HEK293 (cell line): ENCODE data around the gene RNF144A.

Experiments used
- ZNF274 ChIP-seq, 2 experiments: fragments of 200-500 bp in 1 of 2; fragments of 450-650 bp in 1 of 2; sonication (Bioruptor generic) in 1 of 2; formaldehyde crosslinking in 1 of 2; IDR thresholded peaks; 2 replicates each; pipeline versions ENCODE4 v1.5.1 to v1.6.1; 2014 to 2016; ENCODE audit warnings: borderline replicate concordance in 1 of 2, inconsistent platforms in 1 of 2, low read length in 1 of 2, missing biosample characterization in 1 of 2, missing genetic modification characterization in 1 of 2
- ZNF416 ChIP-seq: fragments of 450-650 bp; formaldehyde crosslinking; IDR thresholded peaks from 2 replicates; pipeline ENCODE4 v1.5.1; 2016; ENCODE audit warnings: missing biosample characterization, missing genetic modification characterization
- TF ChIP-seq, protein P1 (sequence below): fragments of 450-650 bp; formaldehyde crosslinking; IDR thresholded peaks from 2 replicates; pipeline ENCODE4 v1.5.1; 2016; ENCODE audit warnings: missing biosample characterization, missing genetic modification characterization

DNA sequence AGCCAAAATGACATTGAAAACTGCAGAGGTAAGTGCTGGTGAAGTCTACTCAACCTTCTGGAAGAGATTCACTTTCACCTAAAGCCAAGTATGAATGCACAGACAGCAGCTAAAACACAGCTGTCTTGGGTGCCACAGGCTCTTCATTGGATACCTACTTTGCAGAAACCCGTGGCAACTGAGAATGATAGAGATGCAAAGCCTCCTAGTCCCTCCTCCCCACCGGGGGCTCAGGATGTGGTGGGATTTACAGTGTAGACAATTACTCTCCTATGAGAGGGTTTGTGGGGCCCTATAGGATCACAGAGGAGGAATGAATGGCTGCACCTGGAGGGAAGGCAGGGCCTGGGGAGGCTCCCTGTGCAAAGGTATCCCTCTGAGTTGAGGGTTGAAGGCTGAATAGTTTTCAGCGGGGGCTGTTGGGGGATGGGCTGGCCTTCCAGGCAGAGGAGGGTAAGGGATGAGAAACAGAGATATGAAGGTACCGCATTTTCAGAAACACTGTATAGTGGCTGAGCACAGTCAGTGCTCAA is 131.6 kb downstream of the RNF144A start:
- TF ChIP-seq, protein P1, sequence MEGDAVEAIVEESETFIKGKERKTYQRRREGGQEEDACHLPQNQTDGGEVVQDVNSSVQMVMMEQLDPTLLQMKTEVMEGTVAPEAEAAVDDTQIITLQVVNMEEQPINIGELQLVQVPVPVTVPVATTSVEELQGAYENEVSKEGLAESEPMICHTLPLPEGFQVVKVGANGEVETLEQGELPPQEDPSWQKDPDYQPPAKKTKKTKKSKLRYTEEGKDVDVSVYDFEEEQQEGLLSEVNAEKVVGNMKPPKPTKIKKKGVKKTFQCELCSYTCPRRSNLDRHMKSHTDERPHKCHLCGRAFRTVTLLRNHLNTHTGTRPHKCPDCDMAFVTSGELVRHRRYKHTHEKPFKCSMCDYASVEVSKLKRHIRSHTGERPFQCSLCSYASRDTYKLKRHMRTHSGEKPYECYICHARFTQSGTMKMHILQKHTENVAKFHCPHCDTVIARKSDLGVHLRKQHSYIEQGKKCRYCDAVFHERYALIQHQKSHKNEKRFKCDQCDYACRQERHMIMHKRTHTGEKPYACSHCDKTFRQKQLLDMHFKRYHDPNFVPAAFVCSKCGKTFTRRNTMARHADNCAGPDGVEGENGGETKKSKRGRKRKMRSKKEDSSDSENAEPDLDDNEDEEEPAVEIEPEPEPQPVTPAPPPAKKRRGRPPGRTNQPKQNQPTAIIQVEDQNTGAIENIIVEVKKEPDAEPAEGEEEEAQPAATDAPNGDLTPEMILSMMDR: no peak
- no peak for TF ChIP-seq ZNF274 (IDR thresholded peaks at IDR 0.05; ENCODE audit: low read length)
- TF ChIP-seq ZNF274 (tag by site-specific recombination; IDR thresholded peaks at IDR 0.05; ENCODE audit: borderline replicate concordance): no peak
- TF ChIP-seq ZNF416 (tag by site-specific recombination): no peak
